PC-9 (cell line): ENCODE data around the gene CDH13.

Source experiments
- CTCF ChIP-seq: fragments of 200-600 bp; sonication (generic); conservative IDR thresholded peaks from 2 replicates; pipeline ENCODE4 v1.6.1; 2017; ENCODE audit warnings: mixed run types, antibody characterized with exemption, mild to moderate bottlenecking, moderate library complexity
- EZH2 ChIP-seq: fragments of 200-600 bp; sonication (generic); IDR thresholded peaks from 2 replicates; pipeline ENCODE4 v1.8.0; 2017; ENCODE audit warnings: antibody characterized with exemption, low read depth

DNA sequence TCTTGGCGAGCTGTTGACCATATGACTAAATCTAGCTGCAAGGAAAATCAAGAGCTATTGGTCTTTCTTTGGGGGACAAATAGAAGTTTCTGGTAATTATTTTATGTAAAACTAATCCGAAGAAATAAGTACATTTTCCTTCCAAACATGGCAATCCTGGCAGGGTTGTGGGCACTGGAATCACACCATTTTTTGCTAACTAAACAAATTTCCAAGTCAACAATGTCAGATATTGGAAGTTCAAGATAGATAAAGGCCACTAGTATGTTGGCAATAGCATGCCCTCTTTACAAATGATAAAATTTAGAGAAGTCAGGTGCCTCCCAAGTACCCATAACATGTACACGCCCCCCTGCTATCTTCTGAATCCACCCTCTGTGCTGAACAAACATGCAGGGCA lies 330.4 kb downstream of the CDH13 start:
- TF ChIP-seq EZH2: no peak
- no peak for TF ChIP-seq CTCF
